NCI-H2029 treated with DMSO at 0.1 percent for 48 hours (cell line): Measurements from ENCODE around the gene GAGE10.
A peak's percentile ranks its signal among the peaks of the same experiment; 100 is the strongest.

Experiments
- DNase-seq: peaks from one replicate; lab custom pipeline; 2025; lab: John Stamatoyannopoulos, UW

The GAGE10 gene

GRCh38 chrX:49303346-49303745 lies at the start of gene GAGE10:
TSS of gene GAGE10 (plus strand) at chrX:49303646. CDS start at chrX:49304860, 1,214 bp downstream.
- DNase-seq = no peak

- no peak for DNase-seq
These were observed 48.8 kb upstream of the GAGE10 start for GRCh38 chrX:49254639-49255038.

DNA sequence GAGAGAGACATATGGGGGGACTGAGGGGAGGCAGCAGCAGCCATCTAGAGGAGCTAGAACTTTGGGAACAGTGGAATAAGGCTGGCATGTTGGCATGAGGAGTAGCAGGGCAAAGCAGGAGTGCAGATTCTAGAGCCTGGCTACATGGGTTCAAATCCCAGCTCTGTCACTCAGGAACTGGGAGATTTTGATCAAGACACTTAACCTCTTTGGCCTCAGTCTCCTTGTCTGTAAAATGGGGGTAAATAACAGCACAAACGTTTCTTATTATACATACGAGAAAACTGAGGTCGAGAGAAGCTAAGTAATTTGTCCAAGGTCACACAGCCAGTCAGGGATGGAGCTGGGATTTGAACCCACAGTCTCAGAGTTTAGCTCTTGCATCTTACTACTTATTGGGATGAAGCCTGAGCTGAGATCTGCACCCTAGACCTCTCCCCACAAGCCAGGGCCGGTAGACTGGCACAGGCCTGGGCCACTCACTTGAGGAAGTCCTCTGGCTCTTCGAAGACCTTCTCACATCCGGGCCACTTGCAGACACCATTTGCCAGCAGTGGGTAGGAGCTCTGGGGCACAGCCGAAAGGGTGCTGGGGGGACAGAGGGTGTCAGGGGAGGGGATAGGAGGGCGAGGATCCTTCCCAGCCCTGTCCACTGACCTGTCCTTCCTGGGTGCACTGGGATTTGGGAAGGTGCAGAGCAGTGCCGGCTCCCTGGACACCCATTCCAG lies 47.0 kb upstream of the GAGE10 start:
- DNase-seq = no peak

- DNase-seq = no peak
These were observed 46.2 kb upstream of the GAGE10 start for GRCh38 chrX:49257074-49257790.

- no peak for DNase-seq
These were observed 45.3 kb upstream of the GAGE10 start for GRCh38 chrX:49257846-49258748.

DNA sequence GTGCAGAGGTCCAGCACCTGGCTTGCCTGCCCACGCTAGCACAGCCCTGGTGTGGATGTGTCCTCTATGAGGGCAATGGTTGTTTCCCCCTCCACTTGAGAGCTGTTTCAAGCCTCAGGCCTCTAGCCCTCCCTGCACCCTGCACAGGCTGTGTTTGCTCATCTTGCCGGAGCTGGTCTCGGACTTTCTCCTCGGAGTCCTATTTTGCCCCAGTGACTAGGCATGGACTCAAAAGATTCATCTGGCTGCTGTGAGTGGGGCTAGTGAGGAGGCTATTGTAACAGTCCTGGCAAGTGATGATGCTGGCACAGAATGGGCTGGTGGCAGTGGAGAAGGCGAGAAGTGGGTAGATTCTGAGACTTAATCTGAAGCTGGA lies 44.7 kb upstream of the GAGE10 start:
- no peak for DNase-seq

- DNase-seq = no peak
These were observed 43.0 kb upstream of the GAGE10 start for GRCh38 chrX:49260221-49260985.

DNA sequence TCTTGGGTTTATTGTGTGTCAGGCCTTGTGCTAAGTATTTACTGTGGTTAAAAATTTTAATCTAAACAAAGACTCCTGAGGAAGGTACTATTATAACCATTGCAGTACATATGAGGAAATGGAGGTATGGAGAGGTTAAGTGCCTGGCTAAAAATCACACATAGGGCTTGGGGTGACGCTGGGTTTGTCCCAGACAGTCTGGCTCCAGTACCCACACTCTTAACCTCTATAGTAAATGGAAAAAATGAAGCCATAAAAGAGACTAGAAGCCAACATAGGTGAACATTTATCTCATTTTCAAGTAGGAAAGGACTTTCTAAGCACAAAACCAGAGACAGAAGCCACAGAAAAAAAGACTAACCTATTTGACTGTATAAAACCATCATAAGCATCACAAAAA lies 40.8 kb upstream of the GAGE10 start:
- no peak for DNase-seq

- DNase-seq = no peak
These were observed 39.8 kb upstream of the GAGE10 start for GRCh38 chrX:49263631-49264030.

- DNase-seq = no peak
These were observed 39.0 kb upstream of the GAGE10 start, which contains the start of gene FOXP3 for GRCh38 chrX:49264460-49264859. TSS of gene FOXP3 (minus strand) at chrX:49264710. CDS start at chrX:49258505, 6,205 bp downstream.

GRCh38 chrX:49266523-49267445 lies 36.7 kb upstream of the GAGE10 start:
- DNase-seq = no peak

- no peak for DNase-seq
These were observed 34.8 kb upstream of the GAGE10 start for GRCh38 chrX:49268702-49269009.

GRCh38 chrX:49269010-49269766 lies 34.3 kb upstream of the GAGE10 start:
- peak; percentile 84 for DNase-seq

GRCh38 chrX:49269767-49270248 lies 33.6 kb upstream of the GAGE10 start, which contains the start of gene PPP1R3F:
TSS of gene PPP1R3F (plus strand) at chrX:49269793. CDS start at chrX:49269870, 77 bp downstream.
- no peak for DNase-seq

GRCh38 chrX:49270249-49270921 lies 33.1 kb upstream of the GAGE10 start:
- no peak for DNase-seq

- DNase-seq = no peak
These were observed 32.1 kb upstream of the GAGE10 start for GRCh38 chrX:49271341-49271740.

GRCh38 chrX:49272421-49272820 lies 31.0 kb upstream of the GAGE10 start:
- DNase-seq = no peak

GRCh38 chrX:49273181-49273727 lies 30.2 kb upstream of the GAGE10 start:
- DNase-seq = no peak

DNA sequence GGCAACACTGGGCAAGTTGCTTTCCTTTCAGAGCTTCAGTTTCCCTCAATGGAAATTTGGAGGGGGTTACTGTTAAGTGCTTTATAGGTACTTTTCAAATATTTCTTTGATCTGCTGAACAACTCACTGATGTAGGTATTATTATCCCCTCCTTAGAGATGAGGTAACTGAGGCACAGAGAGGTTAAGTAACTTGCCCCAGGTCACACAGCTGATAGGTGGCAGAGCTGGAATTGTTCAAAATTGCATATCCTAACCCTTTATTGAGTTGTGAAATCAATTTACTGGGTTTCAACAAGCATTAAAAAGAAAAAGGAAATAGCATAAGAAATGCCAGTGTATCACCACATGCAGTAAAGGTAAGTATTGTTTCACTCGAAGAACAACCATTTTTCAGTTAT lies 27.2 kb upstream of the GAGE10 start:
- DNase-seq = no peak
